Fibroblast of lung (primary cell): Measurements from ENCODE around the gene CCDC171. TPM values are rescaled to one million over a fixed set of nuclear protein-coding genes. Genes with fewer than 3 reads are reported as not detected.

Source experiments
- DNase-seq, 2 donors: peaks; one replicate each; pipeline versions ENCODE4 v3.0.0 to v3.0.0-alpha.2; 2010; ENCODE audit warnings: low read depth in 2 of 2
- H2AFZ ChIP-seq: 2 replicates; pipeline ENCODE4 v1.5.1; 2012; ENCODE audit warnings: low read length, control low read depth, inconsistent platforms
- H3K27ac ChIP-seq: 2 replicates; pipeline ENCODE4 v1.5.1; 2011; ENCODE audit warnings: low read length, control low read depth; ENCODE audit not compliant: insufficient read depth
- H3K27me3 ChIP-seq: 2 replicates; pipeline ENCODE4 v1.5.1; 2011; ENCODE audit warnings: mild to moderate bottlenecking, low read length; ENCODE audit not compliant: control insufficient read depth, insufficient read depth
- H3K36me3 ChIP-seq: 2 replicates; pipeline ENCODE4 v1.5.1; 2011; ENCODE audit warnings: low read length; ENCODE audit not compliant: control insufficient read depth, insufficient read depth
- H3K4me1 ChIP-seq: 2 replicates; pipeline ENCODE4 v1.5.1; 2011; ENCODE audit warnings: low read length; ENCODE audit not compliant: control insufficient read depth, insufficient read depth; ENCODE audit errors: extremely low read depth
- H3K4me2 ChIP-seq: 2 replicates; pipeline ENCODE4 v1.5.1; 2011; ENCODE audit warnings: low read length, control low read depth; ENCODE audit not compliant: insufficient read depth; ENCODE audit errors: extremely low read depth
- H3K4me3 ChIP-seq, 4 experiments: fragments of 200-600 bp in 1 of 4; sonication (generic) in 1 of 4; replicated peaks in 1 of 4; 2 replicates each; pipeline ENCODE4 v1.5.1; 2011 to 2016; ENCODE audit warnings: low read length in 4 of 4, low read depth in 3 of 4, mild to moderate bottlenecking in 3 of 4, control low read depth in 2 of 4, inconsistent platforms in 1 of 4, mixed read lengths in 1 of 4; ENCODE audit not compliant: insufficient read depth in 1 of 4; ENCODE audit errors: control extremely low read depth in 1 of 4
- H3K79me2 ChIP-seq: 2 replicates; pipeline ENCODE4 v1.5.1; 2012; ENCODE audit warnings: mild to moderate bottlenecking, low read length, inconsistent platforms; ENCODE audit not compliant: control insufficient read depth, insufficient read depth
- H3K9ac ChIP-seq: 2 replicates; pipeline ENCODE4 v1.5.1; 2011; ENCODE audit warnings: mild to moderate bottlenecking, low read length, control low read depth; ENCODE audit not compliant: insufficient read depth
- H3K9me3 ChIP-seq: 2 replicates; pipeline ENCODE4 v1.5.1; 2012; ENCODE audit warnings: low read depth, low read length; ENCODE audit not compliant: control insufficient read depth, insufficient read depth
- H4K20me1 ChIP-seq: 2 replicates; pipeline ENCODE4 v1.5.1; 2011; ENCODE audit warnings: low read length; ENCODE audit not compliant: control insufficient read depth, insufficient read depth; ENCODE audit errors: extremely low read depth
- EZH2 ChIP-seq: IDR thresholded peaks from 2 replicates; pipeline ENCODE4 v1.5.1; 2012; ENCODE audit warnings: low read length, control low read depth, mild to moderate bottlenecking; ENCODE audit errors: missing control alignments
- polyA plus RNA-seq, 2 donors: library from polyadenylated mRNA; depleted of rRNA in 1 of 2; stranded (reverse) in 1 of 2; unstranded in 1 of 2; fragments of >200 nt; gene quantifications; 2 replicates each; pipeline ENCODE4 v1.2.1, GENCODE V29; 2011 to 2012; ENCODE audit warnings: missing spikeins in 1 of 2
- total RNA-seq: library from RNA; depleted of rRNA; stranded (reverse); fragments of >200 nt; gene quantifications from 2 replicates; pipeline ENCODE4 v1.2.1, GENCODE V29; 2014
- TF ChIP-seq, protein P1 (sequence below), 2 donors: IDR thresholded peaks in 1 of 2; conservative IDR thresholded peaks in 1 of 2; 1 replicate in 1 of 2; 2 replicates in 1 of 2; pipeline ENCODE4 v1.5.1; 2011 to 2012; ENCODE audit warnings: low read length in 2 of 2, control low read depth in 1 of 2, inconsistent platforms in 1 of 2, low read depth in 1 of 2, mild to moderate bottlenecking in 1 of 2

The CCDC171 gene
- total and polyA plus RNA-seq, 2 donors (not counting 1 experiment from before 2014, with no cell fraction given), result 0.62 to 4.8 TPM

GRCh38 chr9:15717290-15717967 is 164.6 kb downstream of the CCDC171 start:
- no peak overlapping the region for H2AFZ ChIP-seq
- H4K20me1 ChIP-seq, result no peaks in the 10 kb centered on the region
- no peaks in the 10 kb centered on the region for H3K79me2 ChIP-seq
- H3K4me2 ChIP-seq, result no peak overlapping the region
- no peaks in the 10 kb centered on the region for H3K36me3 ChIP-seq
- H3K27me3 ChIP-seq, result no peaks in the 10 kb centered on the region
- DNase-seq, result no peak
- H3K9me3 ChIP-seq, result no peaks in the 10 kb centered on the region
- H3K27ac ChIP-seq, result no peak overlapping the region
- no peak overlapping the region for H3K4me3 ChIP-seq
- H3K9ac ChIP-seq, result no peak overlapping the region
- no peak for TF ChIP-seq EZH2
- TF ChIP-seq, protein P1, sequence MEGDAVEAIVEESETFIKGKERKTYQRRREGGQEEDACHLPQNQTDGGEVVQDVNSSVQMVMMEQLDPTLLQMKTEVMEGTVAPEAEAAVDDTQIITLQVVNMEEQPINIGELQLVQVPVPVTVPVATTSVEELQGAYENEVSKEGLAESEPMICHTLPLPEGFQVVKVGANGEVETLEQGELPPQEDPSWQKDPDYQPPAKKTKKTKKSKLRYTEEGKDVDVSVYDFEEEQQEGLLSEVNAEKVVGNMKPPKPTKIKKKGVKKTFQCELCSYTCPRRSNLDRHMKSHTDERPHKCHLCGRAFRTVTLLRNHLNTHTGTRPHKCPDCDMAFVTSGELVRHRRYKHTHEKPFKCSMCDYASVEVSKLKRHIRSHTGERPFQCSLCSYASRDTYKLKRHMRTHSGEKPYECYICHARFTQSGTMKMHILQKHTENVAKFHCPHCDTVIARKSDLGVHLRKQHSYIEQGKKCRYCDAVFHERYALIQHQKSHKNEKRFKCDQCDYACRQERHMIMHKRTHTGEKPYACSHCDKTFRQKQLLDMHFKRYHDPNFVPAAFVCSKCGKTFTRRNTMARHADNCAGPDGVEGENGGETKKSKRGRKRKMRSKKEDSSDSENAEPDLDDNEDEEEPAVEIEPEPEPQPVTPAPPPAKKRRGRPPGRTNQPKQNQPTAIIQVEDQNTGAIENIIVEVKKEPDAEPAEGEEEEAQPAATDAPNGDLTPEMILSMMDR (conservative IDR thresholded peaks at IDR 0.05 in 1 of 2, IDR thresholded peaks at IDR 0.05 in 1 of 2; ENCODE audit: low read depth in 1 of 2, low read length in 2 of 2), result no peak
- no peaks in the 10 kb centered on the region for H3K4me1 ChIP-seq

GRCh38 chr9:15718423-15718822 is 165.6 kb downstream of the CCDC171 start:
- no peaks in the 10 kb centered on the region for H3K79me2 ChIP-seq
- no peak overlapping the region for H2AFZ ChIP-seq
- TF ChIP-seq, protein P1 (conservative IDR thresholded peaks at IDR 0.05 in 1 of 2, IDR thresholded peaks at IDR 0.05 in 1 of 2; ENCODE audit: low read depth in 1 of 2, low read length in 2 of 2), result no peak
- no peak for TF ChIP-seq EZH2
- H3K4me3 ChIP-seq, result no peak overlapping the region
- H3K9ac ChIP-seq, result no peak overlapping the region
- no peak overlapping the region for H3K4me2 ChIP-seq
- no peak for DNase-seq
- H3K36me3 ChIP-seq, result no peaks in the 10 kb centered on the region
- H3K4me1 ChIP-seq, result peaks cover 2% of the 10 kb centered on the region
- H3K27me3 ChIP-seq, result no peaks in the 10 kb centered on the region
- no peaks in the 10 kb centered on the region for H3K9me3 ChIP-seq
- H3K27ac ChIP-seq, result no peak overlapping the region
- no peaks in the 10 kb centered on the region for H4K20me1 ChIP-seq

- Histone ChIP-seq H2AFZ (no peak overlapping the region), H3K9me3 (no peaks in the 10 kb centered on the region), H3K27ac (no peak overlapping the region), H3K36me3 (no peaks in the 10 kb centered on the region), H3K4me1 (peaks cover 2% of the 10 kb centered on the region), H3K4me3 (no peak overlapping the region), H3K9ac (no peak overlapping the region), H3K4me2 (no peak overlapping the region), H3K27me3 (no peaks in the 10 kb centered on the region), H3K79me2 (no peaks in the 10 kb centered on the region), H4K20me1 (no peaks in the 10 kb centered on the region)
- no peak for DNase-seq
- TF ChIP-seq, protein P1 (conservative IDR thresholded peaks at IDR 0.05 in 1 of 2, IDR thresholded peaks at IDR 0.05 in 1 of 2; ENCODE audit: low read depth in 1 of 2, low read length in 2 of 2), result no peak
- TF ChIP-seq EZH2, result no peak
These were observed 168.0 kb downstream of the CCDC171 start for GRCh38 chr9:15720861-15721260.
